Activated naive CD4-positive, alpha-beta T cell treated with Interleukin-2 at 50 U/mL for 16 hours (primary cell): ENCODE results near the gene PZP.

Experiments
- DNase-seq: peaks from one replicate; pipeline ENCODE4 v3.0.0-alpha.2; 2020

PZP gene

GRCh38 chr12:9101018-9101687, 107.0 kb downstream of the PZP start:
- DNase-seq = no peak

- no peak for DNase-seq
Measured at GRCh38 chr12:9099552-9100190, 108.5 kb downstream of the PZP start.
